ENCODE measurements around the gene BRD3.
A peak's percentile ranks its signal among the peaks of the same experiment; 100 is the strongest.

BRD3 gene

DNA sequence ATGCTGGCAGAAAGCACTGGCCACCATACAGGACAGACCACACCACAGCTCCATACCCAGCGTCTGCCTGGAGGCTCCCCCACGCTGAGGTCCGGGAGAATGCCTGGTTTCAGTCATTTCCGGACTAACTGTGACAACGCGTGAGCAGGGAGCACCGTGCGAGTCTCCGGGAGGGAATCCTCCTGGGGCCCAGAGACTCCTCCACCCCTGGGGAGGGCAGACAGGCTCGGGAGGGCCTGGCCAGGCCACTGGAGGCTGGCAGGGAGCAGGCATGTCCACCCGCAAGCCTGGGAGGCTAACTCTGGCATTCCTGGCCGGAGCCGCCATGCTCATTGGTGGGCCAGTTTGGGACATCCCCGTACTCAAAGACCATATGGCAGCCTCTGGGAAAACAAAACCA is 36.0 kb downstream of the BRD3 start:
- POLR2A ChIA-PET, result no interaction called here
- H3K27me3 ChIP-seq (replicated peaks in 2 of 5; ENCODE audit: control insufficient read depth in 4 of 5, insufficient read depth in 5 of 5, low read length in 4 of 5), result no peaks in the 10 kb centered on the region
- H3K27ac ChIP-seq (ENCODE audit: insufficient read depth in 1 of 2, low read depth in 1 of 2, low read length in 2 of 2, poor library complexity in 1 of 2, severe bottlenecking in 2 of 2), result no peak overlapping the region
- no peak for DNase-seq
- H3K4me1 ChIP-seq (ENCODE audit: control extremely low read depth in 1 of 4, control insufficient read depth in 4 of 4, insufficient read depth in 4 of 4, low read length in 3 of 4), result no peaks in the 10 kb centered on the region
- peaks cover 16 to 82% (median 59%) of the 10 kb centered on the region in 4 experiments for H3K36me3 ChIP-seq (ENCODE audit: control insufficient read depth in 4 of 4, insufficient read depth in 4 of 4, low read length in 3 of 4)
- CTCF ChIA-PET, result no interaction called here
- H3K4me3 ChIP-seq (ENCODE audit: control insufficient read depth in 1 of 7, extremely low read depth in 1 of 7, insufficient read depth in 4 of 7, low read depth in 2 of 7, low read length in 6 of 7), result no peak overlapping the region
- no peaks in the 10 kb centered on the region for H3K9me3 ChIP-seq (ENCODE audit: control extremely low read depth in 1 of 5, control insufficient read depth in 4 of 5, insufficient read depth in 2 of 5, low read depth in 1 of 5, low read length in 4 of 5)
- WGBS (ENCODE audit: insufficient coverage), result 97% methylated on average over 13 of the region's 14 CpGs

DNA sequence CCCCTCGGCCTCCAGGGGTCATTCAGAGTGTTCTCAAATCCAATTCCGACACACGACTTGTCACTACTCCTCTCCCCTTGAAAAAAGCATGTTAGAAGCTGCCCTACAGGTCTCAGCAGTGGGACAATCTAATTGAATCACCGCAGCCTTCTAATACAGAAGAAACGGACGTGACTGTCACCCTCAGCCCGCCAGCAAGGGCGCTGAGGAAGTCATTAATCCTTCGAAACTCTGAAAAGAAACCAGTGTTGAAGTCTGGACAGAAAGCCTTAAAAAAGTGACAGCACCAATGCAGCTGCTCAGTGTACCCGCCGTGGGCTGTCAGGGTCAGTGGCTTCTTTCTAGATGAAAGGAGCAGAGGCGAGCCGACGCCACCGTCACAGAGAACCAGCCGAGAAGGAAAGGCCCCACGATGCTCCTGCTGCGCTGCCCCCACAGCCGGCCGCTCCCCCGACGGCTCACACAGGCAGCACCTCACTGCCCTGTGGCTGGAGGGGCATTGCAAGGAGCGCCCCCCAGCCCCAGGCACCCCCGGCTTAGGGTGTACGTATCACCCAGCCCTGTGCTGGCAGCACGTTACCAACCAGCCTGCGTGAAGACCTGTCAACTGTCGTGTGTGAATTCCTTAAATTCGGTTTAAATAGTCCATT is 36.9 kb downstream of the BRD3 start:
- H3K9me3 ChIP-seq (ENCODE audit: control extremely low read depth in 1 of 5, control insufficient read depth in 4 of 5, insufficient read depth in 2 of 5, low read depth in 1 of 5, low read length in 4 of 5), result no peaks in the 10 kb centered on the region
- H3K4me1 ChIP-seq (ENCODE audit: control extremely low read depth in 1 of 4, control insufficient read depth in 4 of 4, insufficient read depth in 4 of 4, low read length in 3 of 4), result peaks cover 0 to 7% (median 6%) of the 10 kb centered on the region in 4 experiments
- H3K27ac ChIP-seq (ENCODE audit: insufficient read depth in 1 of 2, low read depth in 1 of 2, low read length in 2 of 2, poor library complexity in 1 of 2, severe bottlenecking in 2 of 2), result no peak overlapping the region
- no peak overlapping the region for H3K4me3 ChIP-seq (ENCODE audit: control insufficient read depth in 1 of 7, extremely low read depth in 1 of 7, insufficient read depth in 4 of 7, low read depth in 2 of 7, low read length in 6 of 7)
- no peaks in the 10 kb centered on the region for H3K27me3 ChIP-seq (replicated peaks in 2 of 5; ENCODE audit: control insufficient read depth in 4 of 5, insufficient read depth in 5 of 5, low read length in 4 of 5)
- POLR2A ChIA-PET, result no interaction called here
- DNase-seq, result peak in 1 of 3 donors; percentile 19
- 79% methylated on average over 24 of the region's 29 CpGs for WGBS (ENCODE audit: insufficient coverage)
- CTCF ChIA-PET, result no interaction called here
- peaks cover 16 to 73% (median 54%) of the 10 kb centered on the region in 4 experiments for H3K36me3 ChIP-seq (ENCODE audit: control insufficient read depth in 4 of 4, insufficient read depth in 4 of 4, low read length in 3 of 4)

DNA sequence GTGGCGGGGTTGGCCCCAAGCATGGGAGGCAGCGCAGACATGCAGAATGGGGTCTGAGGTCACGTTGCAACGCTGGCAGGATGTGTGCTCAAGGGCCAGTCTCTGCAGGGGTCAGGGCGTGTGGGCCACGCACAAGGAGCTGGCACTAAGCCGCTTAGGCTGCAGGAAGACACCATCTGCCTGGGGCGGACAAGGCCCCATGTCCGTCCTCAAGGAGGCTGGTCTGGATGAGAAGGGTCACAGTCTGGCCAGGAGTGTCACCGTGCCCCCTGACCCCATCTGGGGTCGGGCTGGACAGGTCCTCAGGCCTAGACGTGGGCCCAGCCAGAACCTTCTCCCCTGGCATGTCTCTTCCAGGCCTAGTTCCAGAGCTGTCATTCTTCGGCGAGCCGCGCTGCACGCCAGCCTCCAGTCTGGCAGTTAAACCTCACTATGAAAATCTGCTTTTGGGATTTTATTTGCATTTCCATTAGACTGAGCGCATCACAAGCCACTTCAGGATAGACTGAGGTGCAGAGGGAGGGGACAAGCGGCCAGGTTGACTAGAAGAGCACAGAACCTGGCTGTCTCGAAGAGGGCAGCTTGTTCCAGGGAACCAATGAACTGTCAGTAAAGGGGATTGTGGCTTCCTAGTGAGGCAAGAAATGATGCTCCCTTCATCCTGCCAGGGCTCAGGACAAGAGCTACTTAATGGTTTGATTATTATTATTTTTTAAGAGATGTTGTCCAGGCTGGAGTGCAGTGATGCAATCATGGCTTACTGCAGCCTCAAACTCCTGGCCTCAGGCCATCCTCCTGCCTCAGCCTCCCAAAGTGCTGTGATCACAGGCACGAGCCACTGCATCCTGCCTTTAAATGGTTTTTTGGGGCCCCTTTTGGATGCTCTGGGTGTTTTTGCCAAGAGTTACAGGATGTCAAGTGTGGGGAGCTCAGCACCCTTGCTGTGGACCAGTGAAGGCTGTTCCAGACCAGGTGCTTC is 38.3 kb downstream of the BRD3 start:
- DNase-seq, result no peak
- Histone ChIP-seq H3K4me1 (ENCODE audit: control extremely low read depth in 1 of 4, control insufficient read depth in 4 of 4, insufficient read depth in 4 of 4, low read length in 3 of 4) (peaks cover 0 to 13% (median 12%) of the 10 kb centered on the region in 4 experiments), H3K27ac (ENCODE audit: insufficient read depth in 1 of 2, low read depth in 1 of 2, low read length in 2 of 2, poor library complexity in 1 of 2, severe bottlenecking in 2 of 2) (no peak overlapping the region), H3K36me3 (ENCODE audit: control insufficient read depth in 4 of 4, insufficient read depth in 4 of 4, low read length in 3 of 4) (peaks cover 7 to 59% (median 42%) of the 10 kb centered on the region in 4 experiments), H3K4me3 (ENCODE audit: control insufficient read depth in 1 of 7, extremely low read depth in 1 of 7, insufficient read depth in 4 of 7, low read depth in 2 of 7, low read length in 6 of 7) (no peak overlapping the region), H3K9me3 (ENCODE audit: control extremely low read depth in 1 of 5, control insufficient read depth in 4 of 5, insufficient read depth in 2 of 5, low read depth in 1 of 5, low read length in 4 of 5) (no peaks in the 10 kb centered on the region), H3K27me3 (replicated peaks in 2 of 5; ENCODE audit: control insufficient read depth in 4 of 5, insufficient read depth in 5 of 5, low read length in 4 of 5) (no peaks in the 10 kb centered on the region)
- CTCF ChIA-PET, result no interaction called here
- POLR2A ChIA-PET, result no interaction called here
- WGBS (ENCODE audit: insufficient coverage), result 97% methylated on average over 18 of the region's 21 CpGs

DNA sequence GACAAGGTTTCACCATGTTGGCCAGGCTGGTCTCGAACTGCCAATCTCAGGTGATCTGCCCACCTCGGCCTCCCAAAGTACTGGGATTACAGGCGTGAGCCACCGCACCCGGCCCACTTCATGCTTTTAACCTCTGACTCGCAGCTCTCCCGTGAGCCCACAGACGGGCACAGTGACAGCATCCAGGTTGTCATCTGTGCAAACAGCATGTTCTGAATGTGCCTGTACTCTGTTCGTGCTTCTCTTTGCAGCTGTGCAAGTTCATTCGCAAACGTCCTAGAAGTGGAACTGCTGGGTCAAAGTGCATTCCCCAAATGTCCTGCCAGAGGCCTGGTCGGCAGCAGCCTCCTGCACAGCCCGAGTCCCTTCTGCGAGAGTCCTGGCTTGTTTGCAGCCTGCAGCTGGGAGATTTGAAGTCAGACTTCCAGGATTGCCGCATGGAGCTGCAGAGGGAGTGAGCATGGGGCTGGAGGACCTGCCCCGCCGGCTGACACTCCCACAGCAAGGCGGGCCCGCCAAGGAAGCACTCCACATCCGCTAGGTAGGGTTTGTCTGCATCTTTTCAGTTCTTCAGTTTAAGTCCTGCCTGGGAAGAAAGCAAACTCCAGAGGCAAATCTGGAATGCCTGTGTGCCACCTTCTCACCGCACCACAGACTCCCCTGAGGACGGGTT is 39.1 kb downstream of the BRD3 start:
- ChIA-PET POLR2A (interaction anchor here (0.5 kb wide), 1 partner anchor 35 kb away, joined by 3 read pairs; no protein-coding TSS in a partner anchor), CTCF (no interaction called here)
- Histone ChIP-seq H3K36me3 (ENCODE audit: control insufficient read depth in 4 of 4, insufficient read depth in 4 of 4, low read length in 3 of 4) (peaks cover 6 to 51% (median 34%) of the 10 kb centered on the region in 4 experiments), H3K4me3 (ENCODE audit: control insufficient read depth in 1 of 7, extremely low read depth in 1 of 7, insufficient read depth in 4 of 7, low read depth in 2 of 7, low read length in 6 of 7) (no peak overlapping the region), H3K27ac (ENCODE audit: insufficient read depth in 1 of 2, low read depth in 1 of 2, low read length in 2 of 2, poor library complexity in 1 of 2, severe bottlenecking in 2 of 2) (no peak overlapping the region), H3K27me3 (replicated peaks in 2 of 5; ENCODE audit: control insufficient read depth in 4 of 5, insufficient read depth in 5 of 5, low read length in 4 of 5) (no peaks in the 10 kb centered on the region), H3K9me3 (ENCODE audit: control extremely low read depth in 1 of 5, control insufficient read depth in 4 of 5, insufficient read depth in 2 of 5, low read depth in 1 of 5, low read length in 4 of 5) (no peaks in the 10 kb centered on the region), H3K4me1 (ENCODE audit: control extremely low read depth in 1 of 4, control insufficient read depth in 4 of 4, insufficient read depth in 4 of 4, low read length in 3 of 4) (peaks cover 0 to 15% (median 14%) of the 10 kb centered on the region in 4 experiments)
- no peak for DNase-seq
- 98% methylated on average over 21 of the region's 22 CpGs for WGBS (ENCODE audit: insufficient coverage)

DNA sequence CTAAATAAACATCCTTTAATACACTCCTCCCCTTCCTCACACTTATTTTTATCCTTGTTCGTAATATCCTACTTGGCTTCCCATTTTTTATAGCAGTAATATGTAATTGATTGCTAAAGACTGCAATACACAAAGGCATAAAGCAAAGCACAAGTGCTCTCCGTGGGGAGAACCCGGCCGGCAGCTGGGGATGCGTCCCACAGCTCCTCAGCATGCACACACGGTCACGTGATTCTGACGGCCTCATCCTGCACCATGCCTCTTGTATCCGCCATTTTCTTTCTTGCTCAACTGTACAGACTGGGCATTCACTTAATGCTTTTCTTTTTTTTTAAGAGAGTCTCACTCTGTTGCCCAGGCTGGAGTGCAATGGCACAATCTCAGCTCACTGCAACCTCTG is 39.8 kb downstream of the BRD3 start:
- Histone ChIP-seq H3K27ac (ENCODE audit: insufficient read depth in 1 of 2, low read depth in 1 of 2, low read length in 2 of 2, poor library complexity in 1 of 2, severe bottlenecking in 2 of 2) (no peak overlapping the region), H3K4me1 (ENCODE audit: control extremely low read depth in 1 of 4, control insufficient read depth in 4 of 4, insufficient read depth in 4 of 4, low read length in 3 of 4) (peaks cover 0 to 15% (median 14%) of the 10 kb centered on the region in 4 experiments), H3K4me3 (ENCODE audit: control insufficient read depth in 1 of 7, extremely low read depth in 1 of 7, insufficient read depth in 4 of 7, low read depth in 2 of 7, low read length in 6 of 7) (no peak overlapping the region), H3K27me3 (replicated peaks in 2 of 5; ENCODE audit: control insufficient read depth in 4 of 5, insufficient read depth in 5 of 5, low read length in 4 of 5) (no peaks in the 10 kb centered on the region), H3K9me3 (ENCODE audit: control extremely low read depth in 1 of 5, control insufficient read depth in 4 of 5, insufficient read depth in 2 of 5, low read depth in 1 of 5, low read length in 4 of 5) (no peaks in the 10 kb centered on the region), H3K36me3 (ENCODE audit: control insufficient read depth in 4 of 4, insufficient read depth in 4 of 4, low read length in 3 of 4) (peaks cover 2 to 45% (median 28%) of the 10 kb centered on the region in 4 experiments)
- no peak for DNase-seq
- CTCF ChIA-PET, result interaction anchor here (0.7 kb wide), 1 partner anchor 260 kb away, joined by 3 read pairs; no protein-coding TSS in a partner anchor
- WGBS (ENCODE audit: insufficient coverage), result 98% methylated on average over 8 of the region's 9 CpGs
- POLR2A ChIA-PET, result interaction anchor here (0.5 kb wide), 1 partner anchor 36 kb away, joined by 3 read pairs; no protein-coding TSS in a partner anchor

DNA sequence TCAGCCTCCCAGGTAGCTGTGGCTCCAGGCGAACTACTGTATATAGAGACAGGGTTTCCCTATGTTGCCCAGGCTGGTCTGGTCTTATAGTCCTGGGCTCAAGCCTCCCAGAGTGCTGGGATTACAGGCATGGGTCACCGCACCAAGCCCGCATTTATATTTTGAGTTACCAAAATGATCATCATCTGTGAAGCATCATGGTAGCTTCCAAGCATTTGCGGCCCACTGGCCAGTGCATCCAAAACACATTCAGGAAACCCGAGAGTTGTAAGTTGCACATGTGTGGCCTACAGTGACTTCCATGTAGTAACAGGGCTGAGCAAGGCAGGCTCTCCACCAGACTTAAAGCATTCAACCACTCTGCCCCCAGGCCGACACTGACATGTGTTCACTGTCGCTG is 40.3 kb downstream of the BRD3 start:
- H3K4me3 ChIP-seq (ENCODE audit: control insufficient read depth in 1 of 7, extremely low read depth in 1 of 7, insufficient read depth in 4 of 7, low read depth in 2 of 7, low read length in 6 of 7), result no peak overlapping the region
- no peaks in the 10 kb centered on the region for H3K9me3 ChIP-seq (ENCODE audit: control extremely low read depth in 1 of 5, control insufficient read depth in 4 of 5, insufficient read depth in 2 of 5, low read depth in 1 of 5, low read length in 4 of 5)
- ChIA-PET CTCF (interaction anchor here (0.7 to 1.6 kb wide), 3 partner anchors 18 to 260 kb away, joined by 3 read pairs; no protein-coding TSS in a partner anchor), POLR2A (no interaction called here)
- no peaks in the 10 kb centered on the region for H3K27me3 ChIP-seq (replicated peaks in 2 of 5; ENCODE audit: control insufficient read depth in 4 of 5, insufficient read depth in 5 of 5, low read length in 4 of 5)
- H3K27ac ChIP-seq (ENCODE audit: insufficient read depth in 1 of 2, low read depth in 1 of 2, low read length in 2 of 2, poor library complexity in 1 of 2, severe bottlenecking in 2 of 2), result no peak overlapping the region
- 93% methylated on average over 7 of the region's 7 CpGs for WGBS (ENCODE audit: insufficient coverage)
- peaks cover 2 to 40% (median 23%) of the 10 kb centered on the region in 4 experiments for H3K36me3 ChIP-seq (ENCODE audit: control insufficient read depth in 4 of 4, insufficient read depth in 4 of 4, low read length in 3 of 4)
- DNase-seq, result no peak
- peaks cover 0 to 15% (median 14%) of the 10 kb centered on the region in 4 experiments for H3K4me1 ChIP-seq (ENCODE audit: control extremely low read depth in 1 of 4, control insufficient read depth in 4 of 4, insufficient read depth in 4 of 4, low read length in 3 of 4)

Measured in common myeloid progenitor, CD34-positive (primary cell).